NCI-H2107 treated with DMSO at 0.1 percent for 48 hours (cell line): ENCODE measurements around the gene RASGEF1C.
"Not testable (repeated sequence)": the region's sequence is repeated elsewhere in the genome, so short reads cannot be mapped to it uniquely, and the experiment has no call there.

Experiments
- DNase-seq: peaks from one replicate; lab custom pipeline; 2025; ENCODE audit not compliant: unreplicated experiment; lab: John Stamatoyannopoulos, UW

RASGEF1C gene

DNA sequence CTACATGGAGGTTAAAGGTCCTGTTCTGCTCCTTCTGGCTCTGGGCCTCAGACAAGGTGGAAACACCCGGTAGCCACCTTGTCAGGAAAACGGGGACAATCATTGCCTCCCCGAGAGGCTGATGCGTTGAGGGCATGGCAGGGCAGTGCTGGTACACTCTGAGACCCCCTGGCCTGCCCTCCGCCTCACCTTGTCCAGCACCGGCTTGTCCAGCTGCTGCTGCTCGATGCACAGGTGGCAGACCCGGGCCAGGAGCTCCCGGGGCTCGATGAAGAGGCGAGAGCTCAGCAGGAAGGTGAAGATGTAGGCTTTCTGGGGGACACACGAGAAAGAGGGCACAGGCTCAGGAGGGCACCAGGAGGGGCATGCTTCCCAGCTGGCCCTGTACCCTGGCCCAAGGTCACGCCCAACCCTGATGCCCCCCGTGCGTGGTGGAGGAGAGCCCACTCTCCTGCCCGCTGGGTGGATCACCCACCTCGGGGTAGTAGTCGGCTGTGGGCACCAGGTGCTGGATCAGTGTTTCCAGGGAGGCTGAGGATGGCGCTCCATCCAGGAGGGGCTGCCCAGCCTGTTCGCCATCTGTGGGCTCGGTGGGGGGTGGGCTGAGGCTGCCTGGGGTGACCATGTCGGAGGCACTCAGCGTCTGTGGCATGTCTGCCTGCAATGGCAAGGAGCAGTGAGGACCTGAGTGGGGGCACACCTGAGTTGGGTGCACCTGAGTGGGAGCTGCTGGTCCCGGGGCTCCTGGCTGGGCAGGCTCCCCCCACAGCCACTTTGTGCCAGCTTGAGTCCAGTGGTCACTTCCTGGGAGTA lies 71.4 kb downstream of the RASGEF1C start:
- no peak for DNase-seq

DNA sequence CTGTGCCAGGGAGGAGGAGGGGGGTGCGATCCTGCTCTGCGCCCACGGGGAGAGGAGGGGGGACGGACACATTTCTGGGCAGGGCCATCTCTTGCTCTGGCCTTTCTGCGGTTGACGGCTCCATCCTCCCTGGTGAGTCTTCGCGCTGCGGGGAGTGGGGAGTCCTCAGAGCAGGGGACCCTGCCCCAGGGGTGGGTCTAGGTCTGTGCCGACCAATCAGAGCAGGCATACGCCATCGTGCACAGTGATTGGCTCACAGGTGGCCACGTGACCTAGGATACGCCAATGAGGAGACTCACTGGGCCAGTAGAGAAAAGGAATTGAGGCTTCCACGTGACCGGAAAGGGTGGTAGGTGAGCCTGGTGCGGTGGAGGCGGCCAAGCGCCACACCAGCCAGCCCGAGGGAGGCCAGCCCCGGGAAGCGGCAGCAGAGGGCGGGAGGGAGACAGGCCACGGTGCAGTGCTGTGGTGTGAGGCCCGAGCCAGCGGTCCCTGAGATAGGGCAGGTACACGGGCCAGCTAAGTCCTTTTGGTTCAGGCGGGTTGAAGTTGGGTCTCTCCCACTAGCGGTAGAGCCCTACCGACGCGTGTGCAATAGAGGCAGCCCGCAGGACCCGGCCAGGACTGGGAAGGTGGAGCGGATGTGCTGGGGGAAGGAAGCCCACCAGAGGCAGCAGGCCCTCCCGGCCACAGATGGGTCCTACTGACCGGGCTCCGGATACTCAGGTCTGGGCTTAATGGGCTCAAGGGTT lies 72.2 kb downstream of the RASGEF1C start:
- DNase-seq: no peak

DNA sequence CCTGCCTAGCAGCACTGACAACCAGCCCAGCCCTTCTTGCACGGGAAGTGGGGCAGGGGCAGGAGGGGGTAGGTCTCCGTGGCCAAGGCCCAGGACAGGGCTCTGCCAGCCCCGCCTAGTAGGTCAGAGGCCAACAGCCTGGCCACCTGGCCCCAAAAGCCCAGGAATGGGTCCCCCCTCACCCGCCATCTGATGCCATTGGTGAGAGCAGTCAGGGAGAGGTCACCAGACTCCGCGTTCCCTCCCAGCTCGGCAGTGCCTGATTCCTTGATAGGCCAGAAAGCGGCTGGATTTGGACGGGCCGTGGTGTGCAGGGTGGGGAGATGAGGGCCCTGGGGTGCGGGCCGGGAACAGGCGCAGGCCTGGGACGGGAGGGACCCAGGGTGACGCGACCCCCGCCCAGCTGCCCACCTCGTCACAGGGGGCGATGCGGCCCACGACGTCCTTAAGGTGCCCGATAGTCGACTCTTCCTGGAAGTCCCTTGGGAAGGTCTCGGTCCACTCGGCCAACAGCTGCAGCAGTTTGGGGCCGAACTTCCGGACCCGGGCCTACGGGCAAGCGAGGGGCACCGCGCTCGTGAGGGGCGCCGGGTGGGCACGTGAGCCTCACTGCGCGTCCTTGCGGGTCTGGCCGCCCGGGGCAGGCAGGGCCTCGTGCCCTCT lies 72.9 kb downstream of the RASGEF1C start:
- DNase-seq: no peak

DNA sequence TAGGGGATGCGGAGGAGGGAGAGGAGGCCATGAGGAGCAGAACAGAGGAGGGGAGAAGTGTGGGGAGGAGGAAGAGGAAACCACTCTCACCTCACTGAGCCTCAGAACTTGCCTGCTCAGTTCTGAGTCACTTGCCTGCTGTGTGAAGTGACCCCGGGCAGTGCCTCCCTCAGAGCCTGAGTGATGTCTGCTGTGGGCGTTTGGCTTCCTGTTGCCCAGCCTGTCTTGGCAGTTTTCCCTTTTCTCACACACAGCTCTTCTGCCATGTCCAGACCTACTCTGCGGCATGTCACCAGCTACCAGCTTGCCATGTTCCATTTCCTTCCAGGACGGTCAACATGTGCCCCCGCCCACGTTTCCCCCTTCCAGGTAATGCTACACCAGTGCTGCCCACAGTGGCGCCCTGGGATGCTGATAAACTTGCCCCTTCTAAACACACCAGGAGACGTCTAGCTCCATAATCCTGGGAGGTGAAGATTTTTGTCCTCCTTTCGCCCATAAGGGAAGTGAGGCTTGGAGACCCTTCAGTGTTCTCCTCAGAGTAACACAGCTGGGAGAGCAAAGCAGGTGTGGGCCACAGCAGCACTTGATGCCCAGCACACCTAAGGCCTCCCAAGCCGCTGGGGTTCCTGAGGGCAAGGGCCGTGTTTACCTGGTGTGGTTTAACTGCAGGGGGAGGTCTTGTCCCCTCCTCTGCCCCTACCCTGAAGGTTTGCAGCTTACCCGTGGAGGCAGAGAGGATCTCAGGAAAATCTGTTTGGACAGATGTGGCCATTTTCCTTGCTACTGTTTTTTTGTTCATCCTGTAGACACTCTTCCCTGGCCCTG lies 73.7 kb downstream of the RASGEF1C start:
- no peak for DNase-seq

DNA sequence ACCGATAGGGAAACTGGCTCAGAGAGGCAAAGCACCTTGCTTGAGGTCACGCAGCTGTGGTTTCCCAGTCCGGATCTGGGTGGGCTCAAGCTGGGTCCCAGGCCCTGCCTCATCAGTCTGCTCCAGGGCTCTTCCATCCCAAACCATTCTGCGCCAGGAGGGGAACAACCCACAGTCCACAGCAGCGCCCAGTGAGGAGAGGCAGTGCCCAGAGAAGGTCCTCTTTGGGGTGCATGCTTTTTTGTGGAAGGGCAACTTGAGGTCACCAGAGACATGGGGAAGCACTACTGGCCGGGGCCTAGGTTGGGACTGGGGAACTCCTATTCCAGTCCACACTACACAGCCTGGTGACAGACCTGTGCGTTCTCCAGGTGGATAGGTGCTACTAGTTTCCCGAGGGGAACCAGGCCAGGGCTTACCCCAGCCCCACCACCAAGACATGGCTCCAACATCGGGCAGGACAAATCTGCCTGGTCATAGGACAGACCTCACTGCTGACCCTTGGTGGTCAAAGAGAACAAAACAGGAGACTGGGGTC lies 75.0 kb downstream of the RASGEF1C start:
- no peak for DNase-seq

DNA sequence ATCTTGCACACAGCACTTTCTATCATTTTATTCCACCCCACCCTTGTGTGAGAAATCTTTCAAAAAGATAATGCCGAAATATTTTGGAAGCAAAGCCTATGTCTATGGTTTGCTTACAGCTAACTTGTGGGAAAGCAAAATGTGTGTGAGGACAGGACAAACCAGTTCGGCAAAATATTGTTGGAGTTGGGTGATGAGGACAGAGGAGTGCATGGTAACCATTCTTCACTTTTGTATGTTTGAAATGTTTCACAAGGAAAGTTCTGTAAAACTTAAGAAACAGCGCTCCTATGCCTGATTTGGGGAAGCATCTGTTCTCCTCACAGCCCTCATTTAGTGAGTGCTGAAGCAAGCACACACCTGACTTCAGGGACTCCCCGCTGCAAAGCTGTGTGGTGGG lies 75.5 kb downstream of the RASGEF1C start:
- DNase-seq: no peak

DNA sequence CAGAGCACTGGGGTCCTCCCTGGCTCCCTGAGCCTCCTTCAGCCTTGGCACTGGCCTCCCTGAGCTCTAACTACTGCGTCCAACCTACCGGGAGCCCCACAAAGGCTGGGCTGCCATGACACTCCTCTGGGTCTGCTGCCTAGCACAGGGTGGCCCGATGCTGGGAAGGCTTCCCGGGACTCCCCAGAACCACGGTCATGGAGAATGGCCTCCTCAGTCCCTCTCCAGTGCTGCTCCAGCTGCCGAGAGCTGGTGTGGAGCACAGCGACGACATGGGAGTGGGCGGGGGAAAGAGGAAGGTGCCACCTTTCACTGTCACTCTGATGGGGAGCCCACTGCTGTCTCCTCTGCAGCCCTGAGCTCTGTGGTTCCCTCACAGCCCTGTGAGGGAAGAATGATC lies 76.0 kb downstream of the RASGEF1C start:
- no peak for DNase-seq

DNA sequence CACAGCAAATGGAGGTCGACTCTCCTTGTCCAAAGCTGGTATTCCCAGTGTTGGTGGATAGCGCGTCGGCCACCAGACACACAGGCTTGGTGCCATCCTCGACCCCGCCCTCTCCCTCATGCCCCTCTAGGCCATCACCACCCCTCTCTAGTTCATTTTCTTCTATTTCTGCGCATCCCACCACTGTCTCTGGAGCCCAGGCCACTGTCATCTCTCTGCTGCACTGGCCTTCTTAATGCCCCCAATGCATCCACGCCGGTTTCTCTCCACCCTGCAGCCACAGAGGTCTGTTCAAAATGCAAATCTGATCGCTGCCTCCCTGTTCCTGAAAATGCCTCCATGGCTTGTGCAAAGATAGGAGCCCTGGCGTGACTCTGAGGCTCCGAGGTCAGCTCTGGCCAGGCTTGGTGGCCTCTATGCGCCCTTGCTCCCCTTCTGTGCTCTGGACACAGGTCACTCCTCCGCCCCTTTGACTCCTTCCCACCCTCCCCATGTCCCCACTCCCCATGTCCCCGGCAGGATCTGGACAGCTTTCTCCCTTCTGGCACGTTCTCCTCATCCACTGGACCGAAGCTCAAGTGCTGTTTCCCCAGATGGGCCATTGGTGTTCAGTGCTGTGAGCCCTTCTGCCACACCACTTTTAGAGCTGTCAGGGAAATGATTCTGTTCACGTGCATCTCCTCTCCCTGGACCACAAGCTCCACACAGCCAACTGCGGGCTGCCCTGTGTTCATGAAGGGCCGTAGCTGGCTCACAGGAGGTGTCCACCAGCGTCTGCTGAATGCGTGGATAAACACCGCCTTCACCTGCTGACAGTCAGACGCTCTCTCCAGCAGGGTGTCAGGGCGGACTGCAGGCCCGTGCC lies 77.9 kb downstream of the RASGEF1C start:
- DNase-seq: no peak

DNA sequence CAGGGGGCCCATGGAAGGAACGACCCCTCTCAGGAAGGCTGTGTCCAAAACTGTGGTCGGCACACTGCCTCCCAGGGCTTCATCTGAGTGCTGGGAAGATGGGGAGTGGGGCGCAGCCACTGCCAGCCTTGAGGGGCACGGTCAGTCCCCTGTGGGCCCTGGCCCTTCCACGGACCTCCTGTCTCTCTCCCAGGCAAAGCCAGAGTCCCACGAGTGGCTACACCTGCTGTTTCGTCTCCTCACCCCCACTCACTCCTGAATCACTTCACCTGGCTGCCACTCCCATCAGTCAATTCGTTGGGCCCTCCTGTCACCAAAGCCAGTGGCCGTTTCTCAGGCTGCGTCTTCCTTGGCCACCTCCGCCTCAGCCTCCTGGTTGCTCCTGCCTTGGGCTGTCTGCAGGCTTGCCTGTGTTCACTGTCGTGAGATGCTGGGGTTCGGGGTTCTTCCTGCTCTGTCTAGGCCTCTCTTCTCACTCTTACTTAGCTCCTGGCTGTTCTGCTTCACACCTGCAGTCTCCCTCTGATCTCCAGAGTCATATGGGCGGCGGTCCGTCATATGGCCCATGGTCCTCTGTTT lies 78.6 kb downstream of the RASGEF1C start:
- DNase-seq: no peak

DNA sequence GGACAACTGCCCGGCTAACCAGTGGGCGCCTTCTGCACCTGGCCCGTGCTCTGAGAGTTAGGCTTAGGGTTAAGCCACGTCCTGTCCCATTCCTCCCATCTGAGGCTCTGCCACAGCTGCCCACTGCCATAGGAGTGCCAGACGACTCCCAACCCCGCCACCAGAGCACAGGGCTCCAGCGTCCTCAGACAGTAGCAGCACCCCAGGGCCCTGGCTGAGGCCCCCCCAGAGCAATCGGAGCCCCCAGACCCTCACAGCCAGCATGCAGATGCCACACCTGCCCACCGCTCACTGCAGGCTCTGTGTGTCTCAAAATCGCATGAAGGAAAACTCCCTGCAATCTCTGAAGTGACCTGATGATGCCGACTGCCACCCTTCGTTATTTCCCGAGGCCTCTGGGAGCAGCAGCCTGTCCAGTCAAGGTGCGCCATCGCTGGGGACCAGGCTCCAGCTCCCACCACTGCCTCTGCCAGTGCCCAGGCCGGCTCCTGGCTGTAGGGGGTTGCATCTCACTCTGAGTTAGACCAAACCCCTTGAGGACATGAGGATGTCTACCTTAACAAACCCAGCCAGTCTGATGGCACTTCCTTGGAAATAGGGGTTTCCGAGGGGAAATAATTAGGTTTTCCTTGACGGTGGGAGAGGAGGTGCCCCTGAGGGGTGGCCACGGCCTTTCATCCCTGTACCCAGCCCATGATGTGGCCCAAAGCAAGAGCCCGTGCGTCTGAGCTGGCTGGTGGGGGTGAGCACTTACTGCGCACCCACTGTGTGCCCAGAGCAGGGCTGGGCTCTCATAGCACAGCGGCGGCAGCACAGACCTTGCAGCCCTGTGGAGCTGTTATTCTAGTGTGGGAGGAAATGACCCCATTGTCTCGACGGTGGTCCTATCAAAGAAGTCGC lies 79.5 kb downstream of the RASGEF1C start:
- DNase-seq: no peak

DNA sequence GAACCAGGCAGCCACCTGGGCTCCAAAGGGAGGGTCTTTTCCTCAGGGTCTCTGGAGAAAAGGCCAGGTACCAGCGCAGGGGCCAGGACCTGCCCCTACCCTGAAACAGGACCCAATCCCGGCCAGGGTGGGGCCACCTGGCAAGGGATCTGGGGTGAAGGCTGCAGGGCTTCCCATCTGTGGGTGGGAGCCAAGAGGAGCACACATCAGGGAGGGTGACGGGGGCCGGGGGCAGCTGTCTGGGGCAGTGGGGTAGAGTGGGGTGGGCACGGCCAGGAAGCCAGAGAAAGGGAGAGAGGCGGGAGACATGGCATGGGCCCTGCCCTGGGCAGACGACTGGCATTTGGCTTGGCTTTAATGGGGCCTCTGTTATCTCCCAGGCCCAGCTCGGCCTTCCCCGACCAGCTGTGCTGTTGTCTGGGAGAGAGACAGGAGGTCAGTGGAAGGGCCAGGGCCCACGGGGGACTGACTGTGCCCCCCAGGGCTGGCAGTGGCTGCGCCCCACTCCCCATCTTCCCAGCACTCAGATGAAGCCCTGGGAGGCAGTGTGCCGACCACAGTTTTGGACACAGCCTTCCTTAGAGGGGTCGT lies 80.2 kb downstream of the RASGEF1C start:
- DNase-seq: no peak

DNA sequence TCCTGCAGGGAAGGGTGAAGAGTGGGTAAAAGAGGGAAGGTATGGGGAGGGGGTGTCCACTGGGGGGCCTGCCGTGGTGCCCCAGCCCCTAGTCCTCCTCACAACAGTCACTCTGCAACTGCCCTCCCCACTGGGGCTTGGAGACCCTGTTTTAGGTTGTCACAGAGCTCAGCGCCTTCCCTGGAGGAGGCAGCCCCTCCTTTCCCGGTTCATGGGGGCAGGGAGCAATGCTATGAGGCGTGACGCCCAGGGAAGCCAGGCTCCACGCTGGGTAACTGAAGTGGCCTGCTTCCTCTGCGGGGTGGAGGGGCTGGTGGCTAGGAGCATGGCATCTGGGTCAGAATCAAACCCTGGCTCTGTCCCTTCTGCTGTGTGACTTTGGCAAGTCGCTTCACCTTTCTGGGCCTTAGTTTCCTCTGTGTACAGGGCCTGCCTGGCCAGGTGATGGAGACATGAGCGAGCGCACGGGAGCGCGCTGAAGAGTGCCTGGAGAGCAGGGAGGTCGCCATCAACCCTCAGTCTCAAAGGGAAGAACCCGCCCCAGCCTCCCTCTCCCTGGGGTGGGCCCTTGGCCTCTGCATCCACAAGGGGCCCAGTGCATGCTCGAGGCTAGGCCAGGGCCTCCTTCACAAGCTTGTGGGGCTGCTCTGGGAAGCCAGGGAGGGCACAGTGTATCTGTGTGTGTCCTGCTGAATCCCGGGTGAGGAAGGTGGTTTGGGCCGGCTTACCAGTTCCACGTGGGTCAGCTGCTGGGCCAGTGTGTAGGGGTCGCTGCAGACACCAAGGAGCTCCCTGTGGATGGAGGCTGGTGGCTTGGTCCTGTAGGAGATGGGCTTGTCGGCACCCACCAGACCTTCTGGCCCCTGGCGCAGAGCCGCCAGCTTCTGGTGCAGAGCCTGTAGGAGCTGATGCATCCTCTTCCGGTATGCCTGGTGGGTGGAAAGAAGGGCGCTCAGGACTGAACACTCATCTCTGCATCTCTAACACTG lies 81.0 kb downstream of the RASGEF1C start:
- DNase-seq: no peak

DNA sequence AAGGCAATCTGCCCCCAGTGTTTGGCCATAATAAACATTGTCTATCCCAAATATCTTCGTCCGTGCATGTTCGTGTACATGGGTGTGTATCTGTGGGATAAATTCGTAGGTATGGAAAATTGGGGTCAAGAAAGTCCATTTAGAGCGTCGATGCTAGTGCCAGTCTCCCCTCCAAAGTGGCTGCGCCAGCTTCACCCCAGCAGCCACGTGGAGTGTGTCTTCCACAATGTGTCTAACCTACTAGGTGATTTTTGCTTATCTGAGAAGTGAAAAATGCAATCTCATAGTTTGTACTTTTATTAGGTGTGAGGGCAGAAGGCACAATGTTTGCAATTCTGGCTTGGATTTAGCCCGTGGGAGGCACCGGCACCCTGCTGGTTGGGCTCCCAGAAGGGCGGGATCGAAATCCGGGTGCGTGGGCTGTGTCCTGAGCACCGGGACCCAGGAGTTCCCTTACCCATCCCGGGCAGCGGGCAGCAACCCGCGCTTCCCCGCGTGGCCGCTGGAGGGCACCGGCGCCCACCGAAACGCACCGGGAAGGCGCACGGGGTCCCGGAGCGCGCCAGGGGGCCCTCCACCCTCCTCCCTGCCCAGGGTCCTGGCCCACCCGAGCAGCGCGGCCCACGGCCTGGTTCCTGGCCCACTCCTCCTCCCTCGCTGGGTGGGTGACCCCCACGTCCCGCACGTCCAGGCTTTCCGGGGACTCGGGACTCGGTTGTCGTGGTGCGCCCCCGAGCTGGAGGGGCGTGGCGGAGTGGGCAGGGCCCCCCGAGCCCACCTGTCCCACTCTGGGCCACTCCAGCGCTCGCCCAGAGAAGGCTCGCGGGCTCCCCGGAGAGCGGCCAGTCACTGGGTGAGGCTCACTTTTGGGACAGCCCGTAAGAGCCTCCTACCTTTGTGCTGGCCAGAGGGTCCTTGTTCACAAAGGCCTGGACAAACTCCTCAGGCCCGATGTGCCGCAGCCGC lies 82.0 kb downstream of the RASGEF1C start:
- no peak for DNase-seq

DNA sequence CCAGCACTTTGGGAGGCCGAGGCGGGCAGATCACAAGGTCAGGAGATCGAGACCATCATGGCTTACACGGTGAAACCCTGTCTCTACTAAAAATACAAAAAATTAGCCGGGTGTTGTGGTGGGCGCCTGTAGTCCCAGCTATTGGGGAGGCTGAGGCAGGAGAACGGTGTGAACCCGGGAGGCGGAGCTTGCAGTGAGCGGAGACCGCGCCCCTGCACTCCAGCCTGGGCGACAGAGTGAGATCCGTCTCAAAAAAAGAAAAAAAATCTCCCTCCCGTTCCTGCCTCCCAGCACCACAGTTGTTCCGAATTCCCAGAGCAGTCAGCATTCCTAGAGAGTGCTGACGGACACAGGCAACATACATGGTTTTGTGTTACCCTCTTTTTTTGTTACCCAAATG lies 82.9 kb downstream of the RASGEF1C start:
- DNase-seq: not testable (repeated sequence)

DNA sequence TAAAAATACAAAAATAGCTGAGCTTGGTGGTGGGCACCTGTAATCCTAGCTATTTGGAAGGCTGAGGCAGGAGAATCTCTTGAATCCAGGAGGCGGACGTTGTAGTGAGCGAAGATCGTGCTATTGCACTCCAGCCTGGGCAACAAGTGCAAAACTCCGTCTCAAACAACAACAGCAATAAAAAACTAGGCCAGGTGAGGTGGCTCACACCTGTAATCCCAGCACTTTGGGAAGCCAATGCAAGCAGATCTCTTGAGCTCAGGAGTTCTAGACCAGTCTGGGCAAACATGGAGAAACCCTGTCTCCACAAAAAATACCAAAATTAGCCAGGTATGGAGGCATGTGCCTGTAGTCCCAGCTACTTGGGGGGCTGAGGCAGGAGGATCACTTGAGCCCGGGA lies 84.3 kb downstream of the RASGEF1C start:
- DNase-seq: not testable (repeated sequence)

DNA sequence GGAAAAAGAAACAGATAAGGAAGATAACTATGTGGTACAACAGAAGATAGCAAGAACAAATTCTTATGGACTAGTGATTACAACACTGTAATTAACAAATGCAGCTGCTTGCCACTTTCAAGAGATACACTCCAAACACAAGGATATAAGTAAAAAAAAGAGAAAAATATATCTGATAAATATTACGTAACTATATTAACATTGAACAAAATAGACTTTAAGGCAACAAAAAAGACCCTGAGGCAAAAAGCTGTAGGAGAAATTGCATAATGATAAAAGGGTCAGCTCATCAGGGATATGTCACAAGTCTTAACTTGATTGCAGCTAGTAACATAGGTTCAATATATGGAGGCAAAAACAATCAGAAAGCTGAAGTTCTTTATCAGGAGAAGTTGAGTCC lies 86.1 kb downstream of the RASGEF1C start:
- no peak for DNase-seq
